Stimulated activated CD4-positive, alpha-beta T cell treated with anti-CD3 and anti-CD28 coated beads, Interleukin-12 subunit alpha, Interleukin-12 subunit beta, amount 100 ng/mL, for 48 hours (primary cell): Measurements from ENCODE around the gene CRHR1.

Experiments used
- DNase-seq, 3 donors: peaks; one replicate each; pipeline ENCODE4 v3.0.0-alpha.2; 2020; ENCODE audit warnings: low read depth in 2 of 3, low spot score in 1 of 3

CRHR1 gene

GRCh38 chr17:45788057-45788456 is 3.9 kb downstream of the CRHR1 start:
- no peak for DNase-seq

DNA sequence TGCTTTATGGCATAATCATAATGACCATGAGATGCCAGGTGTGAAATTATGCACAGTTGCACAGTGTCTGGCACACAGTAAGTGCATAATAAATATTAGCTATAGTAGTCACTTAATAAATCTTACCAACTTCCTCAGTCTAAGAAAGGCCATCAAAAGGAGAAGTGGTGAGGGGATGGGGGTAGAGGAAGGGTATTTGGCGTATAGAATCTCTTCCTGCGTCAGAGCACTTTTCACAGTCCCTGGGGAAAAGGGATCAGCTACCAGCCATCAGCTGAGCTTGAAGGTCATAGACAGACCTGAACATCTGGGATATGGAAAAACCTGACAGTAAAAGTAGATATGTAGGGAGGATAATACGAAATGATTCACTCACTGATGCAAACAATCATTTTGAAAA is 5.8 kb downstream of the CRHR1 start:
- no peak for DNase-seq

DNA sequence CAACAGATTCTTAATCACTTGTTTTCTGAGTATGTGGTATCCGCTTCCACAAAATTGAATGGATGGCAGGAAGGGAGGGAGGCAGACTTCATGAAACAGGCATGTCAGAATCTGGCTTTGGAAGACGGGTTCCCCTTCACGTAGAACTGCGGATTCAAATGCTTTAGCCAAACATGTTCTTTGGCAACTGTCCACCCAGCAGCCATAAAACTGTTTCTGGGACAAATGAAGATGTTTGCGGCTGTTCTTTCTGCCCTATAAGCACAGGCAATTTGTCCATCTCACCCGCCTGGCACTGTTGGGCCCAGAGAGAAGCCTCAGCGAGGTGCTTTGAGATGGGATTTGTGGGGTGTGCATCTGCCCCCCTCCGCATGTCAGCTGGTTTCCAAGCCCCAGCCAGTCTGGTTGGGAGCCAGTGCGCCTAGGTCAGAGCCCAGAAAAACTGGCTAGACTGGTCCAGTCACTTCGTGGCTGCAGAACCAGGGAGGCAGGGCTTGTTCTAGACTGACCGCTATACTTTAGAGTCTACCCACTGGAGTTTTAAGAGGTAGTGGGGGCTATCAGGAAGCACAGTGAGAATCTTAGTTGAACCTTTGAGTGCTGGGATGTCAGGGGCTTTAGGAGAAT is 6.3 kb downstream of the CRHR1 start:
- no peak for DNase-seq

DNA sequence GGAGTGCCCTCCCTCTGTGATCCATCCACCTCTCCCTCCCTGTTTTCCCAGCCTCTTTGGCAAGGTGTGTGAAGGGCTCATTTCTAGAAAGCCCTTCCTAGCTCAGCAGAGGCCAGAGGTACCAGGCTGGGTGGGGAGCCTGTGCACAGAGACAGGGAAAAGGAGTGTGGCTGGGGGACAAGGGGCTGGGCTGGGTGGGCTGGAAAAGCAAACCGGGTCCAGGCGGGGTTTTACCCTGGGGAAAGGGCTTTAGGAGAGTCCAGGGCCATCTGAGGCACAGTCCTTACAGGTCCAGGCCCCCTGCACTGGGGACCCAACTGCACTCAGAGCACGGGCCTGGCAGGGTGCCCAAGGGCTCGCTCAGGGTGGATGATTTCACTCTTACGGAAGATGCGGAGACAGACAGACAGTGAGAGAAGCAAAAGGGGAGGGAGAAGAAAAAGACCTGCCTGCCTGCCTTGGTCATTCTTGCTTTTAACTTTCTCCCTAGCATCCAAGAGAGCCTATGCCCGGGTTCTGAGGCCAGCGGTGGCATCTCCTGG is 7.0 kb downstream of the CRHR1 start:
- no peak for DNase-seq

GRCh38 chr17:45791935-45792334 is 7.8 kb downstream of the CRHR1 start:
- DNase-seq, result no peak

- no peak for DNase-seq
These were observed 8.3 kb downstream of the CRHR1 start for GRCh38 chr17:45792437-45792836.

- DNase-seq, result no peak
These were observed 9.1 kb downstream of the CRHR1 start for GRCh38 chr17:45792995-45793755.

DNA sequence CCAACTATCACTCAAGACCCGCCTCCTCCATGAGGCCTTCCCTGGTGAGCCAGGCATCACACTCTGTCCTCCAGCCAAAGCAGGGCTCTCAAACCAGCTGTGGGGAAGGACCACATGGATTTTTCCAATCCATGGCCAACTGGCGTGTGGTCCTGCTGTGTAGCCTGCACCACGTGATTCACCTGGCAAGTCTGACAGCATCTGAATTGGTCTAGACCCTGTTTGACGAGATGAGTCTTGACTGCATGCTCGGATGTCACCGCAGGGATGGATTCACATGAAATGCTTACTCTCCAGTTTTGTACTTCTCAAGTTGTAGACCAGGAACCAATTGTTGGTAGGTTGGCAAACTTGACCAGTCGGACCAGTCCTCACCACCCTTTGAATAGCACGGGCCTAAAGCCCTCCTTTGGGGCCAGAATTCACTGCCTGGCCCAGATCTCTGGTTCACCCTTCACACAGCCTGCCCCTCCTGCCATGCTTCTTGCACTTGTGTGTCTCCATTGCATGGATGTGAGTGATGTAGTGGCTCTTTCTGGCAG is 9.9 kb downstream of the CRHR1 start:
- no peak for DNase-seq

- no peak for DNase-seq
These were observed 10.7 kb downstream of the CRHR1 start for GRCh38 chr17:45794840-45795239.

- no peak for DNase-seq
These were observed 16.7 kb downstream of the CRHR1 start for GRCh38 chr17:45800816-45801215.

DNA sequence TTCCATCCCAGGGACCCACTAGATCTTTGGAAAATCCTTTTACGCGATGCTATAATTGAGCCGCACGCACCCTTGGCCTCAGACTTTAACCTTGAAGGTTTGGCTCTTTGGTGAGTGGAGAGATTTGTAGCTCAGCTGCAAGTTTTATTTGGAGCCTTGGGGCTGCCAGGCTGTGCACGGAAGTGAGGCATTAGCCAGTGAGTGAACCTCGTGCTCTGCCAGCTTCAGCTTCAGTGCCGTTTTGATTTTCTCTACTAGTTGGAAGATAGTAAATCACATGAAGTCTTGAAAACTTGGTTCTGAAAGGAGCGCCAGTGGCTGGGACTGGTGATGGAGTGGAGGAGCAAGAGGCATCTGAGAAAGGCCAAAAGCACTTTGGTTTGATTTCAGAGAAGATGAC is 17.3 kb downstream of the CRHR1 start:
- DNase-seq, result no peak

- no peak for DNase-seq
These were observed 24.7 kb downstream of the CRHR1 start for GRCh38 chr17:45808845-45809244.

- no peak for DNase-seq
These were observed 25.4 kb downstream of the CRHR1 start for GRCh38 chr17:45809499-45809898.

- DNase-seq, result no peak
These were observed 28.0 kb downstream of the CRHR1 start for GRCh38 chr17:45812102-45812501.

DNA sequence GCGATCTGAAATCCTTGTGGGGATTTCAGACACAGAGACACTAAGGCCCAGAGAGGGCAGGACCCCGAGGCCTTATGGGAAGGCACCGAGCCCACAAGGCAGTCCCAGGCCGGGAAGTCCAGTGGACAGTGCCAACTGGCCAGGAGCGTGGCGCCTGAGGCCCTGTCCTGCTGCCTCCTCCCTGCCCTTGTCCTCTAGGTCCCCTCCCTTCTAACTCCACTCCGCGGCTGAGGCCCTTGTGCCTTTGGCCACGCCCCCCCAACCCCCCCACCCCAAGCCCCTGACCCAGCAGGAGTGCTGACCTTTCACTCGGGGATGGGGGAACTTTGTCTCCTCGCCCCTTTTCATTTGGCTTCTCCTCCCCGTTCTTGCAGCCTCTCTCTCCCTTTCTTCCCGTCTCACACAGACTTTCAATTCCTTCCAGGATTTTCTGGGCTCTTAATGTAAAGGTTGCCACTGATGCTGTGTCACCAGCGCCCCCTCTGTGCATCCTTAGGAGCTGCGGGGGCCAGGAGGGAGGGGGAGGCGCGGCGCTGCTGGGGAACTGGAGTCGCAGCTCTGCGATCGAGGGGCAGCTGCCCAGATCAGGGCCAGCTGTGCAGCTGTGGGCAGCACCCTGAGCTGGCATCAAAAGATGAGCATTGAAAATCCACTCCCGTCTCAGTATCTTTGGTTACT is 29.1 kb downstream of the CRHR1 start:
- DNase-seq, result no peak

DNA sequence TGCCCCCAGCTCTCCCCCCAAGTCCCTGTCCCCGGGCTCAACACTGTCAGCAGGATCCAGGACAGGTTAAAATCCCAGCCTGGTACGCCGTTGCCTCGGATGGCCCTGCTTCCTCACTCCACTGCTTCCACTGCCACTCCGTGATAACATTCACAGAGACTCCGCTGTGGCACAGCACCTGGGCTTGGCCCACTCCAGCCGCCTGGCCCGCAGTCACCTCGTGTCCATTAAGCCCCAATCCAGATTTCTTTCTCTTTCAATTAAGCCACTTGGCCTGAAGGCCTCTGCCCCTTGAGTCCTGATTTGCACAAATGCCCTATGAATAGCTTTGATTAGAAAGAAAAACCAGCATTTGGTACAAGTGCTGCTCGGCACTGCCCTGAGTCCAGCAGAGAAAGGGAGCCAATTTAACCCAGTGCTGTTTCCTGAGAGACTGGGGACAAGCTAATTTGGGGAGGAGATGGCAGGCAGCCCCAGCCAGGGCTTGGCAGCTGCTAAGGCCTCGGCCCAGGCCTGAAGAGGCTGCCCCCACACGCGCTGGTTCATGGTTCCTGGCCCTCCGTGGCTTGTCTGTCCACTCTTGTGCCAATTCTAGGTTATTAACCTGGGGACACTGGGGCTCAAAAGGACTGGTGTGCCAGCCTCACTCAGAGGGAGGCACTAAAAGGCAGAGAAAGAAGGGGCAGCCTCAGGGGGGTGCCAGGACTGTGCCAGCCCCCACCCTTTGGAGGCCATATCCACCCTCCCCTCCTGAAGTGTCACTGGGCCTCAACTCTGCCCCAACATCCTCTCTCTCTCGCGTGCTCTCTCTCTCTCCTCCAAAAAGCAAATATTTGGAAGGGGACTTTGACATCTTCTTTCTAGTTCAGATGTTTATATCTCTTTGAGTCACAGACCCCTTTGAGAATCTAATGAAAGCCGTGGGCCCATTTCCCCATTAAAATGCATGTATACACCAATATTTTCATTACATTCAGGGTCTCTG is 30.8 kb downstream of the CRHR1 start:
- no peak for DNase-seq

DNA sequence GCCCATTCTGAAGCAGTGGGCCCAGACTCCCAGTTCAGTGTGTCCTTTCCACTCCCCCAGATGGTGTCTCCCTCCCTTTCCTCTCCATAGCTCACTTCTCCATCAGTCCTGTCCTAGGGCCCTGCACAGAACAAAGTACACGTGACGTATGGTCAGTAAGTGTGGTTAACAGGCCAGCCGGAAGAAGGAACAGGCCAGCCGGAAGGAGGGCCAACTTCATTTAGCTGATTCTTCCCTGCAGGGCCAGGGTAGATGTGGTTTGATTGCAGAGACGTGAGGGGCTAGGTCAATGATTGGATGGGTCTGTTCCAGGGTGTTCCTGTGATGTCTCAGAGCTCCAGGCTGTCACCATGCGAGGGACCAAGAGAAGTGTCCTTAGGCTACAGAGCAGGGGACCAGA is 31.6 kb downstream of the CRHR1 start:
- no peak for DNase-seq

DNA sequence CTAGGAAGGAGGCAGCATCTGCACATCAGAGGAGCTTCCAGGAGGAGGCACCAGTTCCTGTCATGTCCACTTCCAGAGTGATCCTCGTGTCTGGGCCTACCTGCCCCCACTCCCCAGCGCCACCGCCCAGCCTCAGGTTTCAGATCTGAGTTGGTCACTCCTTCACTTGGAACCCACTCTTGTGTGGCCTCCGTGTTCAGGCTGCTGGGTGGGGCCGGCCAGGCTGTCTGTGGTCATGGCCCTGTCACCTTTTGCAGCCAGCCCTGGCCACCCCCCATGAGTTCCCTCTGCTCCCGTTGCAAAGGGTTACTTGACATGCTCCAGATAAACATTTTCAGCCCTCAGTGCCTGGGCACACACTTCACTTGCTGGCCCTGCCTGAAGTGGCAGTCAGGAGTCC is 33.9 kb downstream of the CRHR1 start:
- DNase-seq, result no peak

- no peak for DNase-seq
These were observed 34.6 kb downstream of the CRHR1 start for GRCh38 chr17:45818699-45819098.

- no peak for DNase-seq
These were observed 35.5 kb downstream of the CRHR1 start for GRCh38 chr17:45819632-45820031.
